ACC112 (cell line): ENCODE data around the gene APMAP.

Experiments used
- H2AFZ ChIP-seq: fragments of 200-600 bp; sonication (generic); one replicate; pipeline ENCODE4 v1.6.0; 2017; ENCODE audit warnings: antibody characterized with exemption, low read length; ENCODE audit not compliant: unreplicated experiment
- H3K27ac ChIP-seq: fragments of 200-600 bp; sonication (generic); 2 replicates; pipeline ENCODE4 v1.5.1; 2014; ENCODE audit warnings: low read depth, mild to moderate bottlenecking, antibody characterized with exemption, low read length, moderate library complexity
- H3K27me3 ChIP-seq: fragments of 200-600 bp; sonication (generic); 2 replicates; pipeline ENCODE4 v1.6.1; 2014; ENCODE audit warnings: mild to moderate bottlenecking, antibody characterized with exemption, low read length, moderate library complexity, mixed read lengths; ENCODE audit not compliant: insufficient read depth
- H3K36me3 ChIP-seq: fragments of 200-600 bp; sonication (generic); 2 replicates; pipeline ENCODE4 v1.6.1; 2016; ENCODE audit warnings: mild to moderate bottlenecking, antibody characterized with exemption, low read length, moderate library complexity, mixed read lengths; ENCODE audit not compliant: insufficient read depth
- H3K4me1 ChIP-seq: fragments of 200-600 bp; sonication (generic); one replicate; pipeline ENCODE4 v1.6.1; 2016; ENCODE audit warnings: low read length, mixed read lengths; ENCODE audit not compliant: insufficient read depth, unreplicated experiment, control insufficient read depth
- H3K4me3 ChIP-seq: fragments of 200-600 bp; sonication (generic); 2 replicates; pipeline ENCODE4 v1.5.1; 2014; ENCODE audit warnings: mild to moderate bottlenecking, low read depth, low read length
- H3K79me2 ChIP-seq: fragments of 200-600 bp; sonication (generic); one replicate; pipeline ENCODE4 v1.6.0; 2016; ENCODE audit warnings: low read length; ENCODE audit not compliant: control insufficient read depth, unreplicated experiment, insufficient read depth

The APMAP gene

DNA sequence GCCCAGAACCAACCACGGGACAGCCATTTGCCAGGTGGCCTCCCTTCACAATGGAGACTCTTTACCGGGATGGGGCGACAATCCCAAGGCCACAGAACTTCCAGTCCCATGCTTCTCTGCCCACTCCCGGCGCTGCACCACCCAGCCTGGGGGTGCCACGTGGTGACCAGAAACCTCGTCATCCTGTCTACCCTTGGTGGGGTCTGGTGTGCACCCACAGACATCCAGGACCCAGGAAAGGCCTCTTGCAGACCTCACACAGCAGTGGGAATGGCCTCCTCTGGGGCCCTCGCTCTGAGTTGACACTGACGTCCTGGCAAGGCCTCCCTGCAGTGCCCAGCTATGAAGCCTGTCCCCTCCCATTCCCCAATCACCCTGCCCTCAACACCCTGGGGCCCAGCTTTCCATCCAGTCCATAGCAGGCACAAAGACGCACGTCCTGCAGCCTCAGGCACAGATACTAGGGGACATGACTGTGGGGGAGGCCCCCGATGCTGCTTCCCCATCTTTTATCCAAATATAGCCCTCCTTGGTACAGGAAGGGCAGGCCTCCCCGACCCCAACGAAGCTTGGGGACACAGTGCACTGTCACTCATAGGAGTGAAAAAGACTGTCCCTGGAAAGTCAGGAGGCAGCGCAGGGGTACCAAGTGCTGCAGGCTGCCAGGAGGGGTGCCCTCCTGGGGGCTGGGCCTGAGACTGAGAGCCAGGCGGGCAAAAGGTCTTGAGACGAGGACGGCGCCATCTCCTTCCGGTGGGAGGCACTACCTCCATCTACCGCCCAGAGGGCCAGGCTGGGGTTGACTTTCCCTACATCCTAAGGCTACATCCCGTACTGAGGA is 36.3 kb downstream of the APMAP start:
- H3K27me3 ChIP-seq = no peaks in the 10 kb centered on the region
- H3K4me1 ChIP-seq = no peaks in the 10 kb centered on the region
- H3K27ac ChIP-seq = no peak overlapping the region
- no peaks in the 10 kb centered on the region for H3K79me2 ChIP-seq
- no peak overlapping the region for H3K4me3 ChIP-seq
- H3K36me3 ChIP-seq = no peaks in the 10 kb centered on the region
- no peak overlapping the region for H2AFZ ChIP-seq

DNA sequence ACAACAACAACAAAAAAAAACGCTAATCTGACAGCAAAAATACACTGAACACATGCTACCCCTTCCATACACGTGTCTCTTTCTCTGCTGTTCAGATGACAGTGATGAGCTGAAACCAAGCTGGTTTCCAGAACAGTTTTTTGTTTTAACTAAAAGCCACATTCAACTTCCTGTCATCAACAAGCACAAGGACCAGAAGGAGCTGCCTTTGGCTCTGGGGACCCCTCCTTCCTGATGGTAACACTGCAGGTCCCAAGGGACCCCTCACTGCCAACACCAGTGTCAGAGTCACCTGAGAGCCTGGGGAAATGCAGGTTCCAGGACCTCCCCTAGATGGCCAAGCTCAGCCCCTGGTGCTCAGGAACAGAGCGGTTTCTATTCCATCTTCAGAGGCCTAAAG is 37.5 kb downstream of the APMAP start:
- Histone ChIP-seq H3K36me3 (no peaks in the 10 kb centered on the region), H3K4me1 (no peaks in the 10 kb centered on the region), H3K4me3 (no peak overlapping the region), H3K79me2 (no peaks in the 10 kb centered on the region), H2AFZ (no peak overlapping the region), H3K27me3 (0 out of 2 replicates have a peak, but pooled peaks cover 1% of the 10 kb centered on the region), H3K27ac (no peak overlapping the region)

DNA sequence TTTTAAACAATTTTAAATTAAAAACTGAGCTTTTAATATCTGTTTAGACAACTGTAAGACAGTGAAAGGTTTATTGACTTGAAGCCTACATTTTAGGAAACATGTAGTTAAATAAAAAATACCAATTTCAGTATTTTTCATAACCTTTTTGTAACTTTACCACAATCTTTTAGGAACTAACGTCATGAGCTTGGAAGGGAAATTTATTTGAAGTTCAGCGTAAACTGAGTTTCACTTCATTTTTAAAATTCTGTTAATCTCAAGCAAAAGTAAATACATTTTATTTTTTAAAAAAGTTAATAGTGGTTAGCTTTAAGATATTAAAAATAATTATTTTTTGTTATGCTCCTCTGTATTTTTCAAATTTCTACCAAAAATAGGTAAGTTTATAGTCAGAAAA is 38.0 kb downstream of the APMAP start:
- Histone ChIP-seq H3K27me3 (0 out of 2 replicates have a peak, but pooled peaks cover 6% of the 10 kb centered on the region), H3K79me2 (no peaks in the 10 kb centered on the region), H2AFZ (no peak overlapping the region), H3K36me3 (no peaks in the 10 kb centered on the region), H3K27ac (no peak overlapping the region), H3K4me1 (no peaks in the 10 kb centered on the region), H3K4me3 (no peak overlapping the region)

DNA sequence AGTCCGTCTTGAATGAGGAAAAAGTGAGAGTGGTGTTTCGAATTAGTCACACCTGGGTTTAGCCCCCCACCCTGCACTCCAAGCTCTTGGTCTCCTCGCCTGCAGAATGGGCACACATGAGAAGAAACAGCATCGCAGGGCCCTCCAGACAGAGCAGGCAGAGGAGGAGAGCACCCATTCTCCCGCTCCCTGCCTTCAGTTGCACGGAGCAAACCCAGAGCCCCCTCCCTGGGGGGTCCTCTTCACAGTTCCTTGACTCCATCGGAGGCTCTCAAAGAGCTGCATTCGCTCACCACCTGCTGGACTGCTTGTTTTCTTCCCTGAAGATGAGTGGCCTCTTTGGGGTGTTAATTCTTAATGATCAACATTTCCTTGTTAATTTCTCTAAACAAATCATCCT is 38.4 kb downstream of the APMAP start:
- no peaks in the 10 kb centered on the region for H3K79me2 ChIP-seq
- H3K36me3 ChIP-seq = no peaks in the 10 kb centered on the region
- H3K27ac ChIP-seq = no peak overlapping the region
- no peak overlapping the region for H2AFZ ChIP-seq
- 0 out of 2 replicates have a peak, but pooled peaks cover 6% of the 10 kb centered on the region for H3K27me3 ChIP-seq
- H3K4me3 ChIP-seq = no peak overlapping the region
- no peaks in the 10 kb centered on the region for H3K4me1 ChIP-seq

DNA sequence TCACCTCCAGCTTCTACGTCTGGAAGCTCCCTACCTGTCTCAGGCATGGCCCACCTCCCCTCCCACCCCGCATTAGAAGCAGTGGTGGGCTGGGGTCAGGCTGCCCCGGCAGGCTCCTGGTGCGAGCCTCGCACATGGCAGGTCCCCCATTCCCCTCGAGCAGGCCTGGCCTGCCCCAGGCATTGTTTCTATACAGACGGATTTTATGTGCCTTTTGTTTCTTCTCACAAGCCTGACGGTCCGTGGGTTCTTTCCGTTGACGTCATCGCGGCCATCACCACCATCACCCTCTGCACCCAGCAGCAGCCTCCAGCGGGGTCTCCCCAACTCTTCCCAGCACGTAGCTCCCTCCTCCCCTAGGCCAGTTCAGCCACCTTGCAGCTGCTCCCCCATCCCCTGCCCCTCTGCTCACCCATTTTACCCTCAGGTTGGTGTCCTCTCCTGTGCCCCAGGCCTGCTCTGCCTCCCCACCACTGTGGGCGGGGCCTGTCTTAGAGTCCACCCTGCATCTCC is 38.9 kb downstream of the APMAP start:
- Histone ChIP-seq H3K4me1 (no peaks in the 10 kb centered on the region), H2AFZ (no peak overlapping the region), H3K27me3 (0 out of 2 replicates have a peak, but pooled peaks cover 6% of the 10 kb centered on the region), H3K4me3 (no peak overlapping the region), H3K36me3 (no peaks in the 10 kb centered on the region), H3K79me2 (no peaks in the 10 kb centered on the region), H3K27ac (no peak overlapping the region)

DNA sequence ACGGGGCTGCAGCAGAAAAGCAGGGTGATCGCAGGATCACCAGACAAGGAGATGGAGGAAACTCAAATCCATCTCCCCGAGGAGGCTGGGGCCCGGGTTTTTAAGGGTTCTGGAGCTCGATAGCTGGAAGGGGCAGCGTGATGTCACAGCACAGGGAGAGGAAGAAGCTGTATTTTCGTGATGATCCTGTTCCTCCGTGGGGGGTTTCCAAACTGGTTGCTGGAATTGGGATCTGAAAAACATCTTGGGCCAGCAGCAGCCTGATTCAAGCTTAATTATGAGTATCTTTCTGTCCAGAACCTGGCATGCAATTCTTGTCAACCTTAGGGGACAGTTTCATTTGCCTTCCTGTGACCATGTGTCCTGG is 39.4 kb downstream of the APMAP start:
- H3K4me1 ChIP-seq = no peaks in the 10 kb centered on the region
- H3K36me3 ChIP-seq = no peaks in the 10 kb centered on the region
- H2AFZ ChIP-seq = no peak overlapping the region
- H3K4me3 ChIP-seq = no peak overlapping the region
- no peaks in the 10 kb centered on the region for H3K79me2 ChIP-seq
- H3K27me3 ChIP-seq = 0 out of 2 replicates have a peak, but pooled peaks cover 6% of the 10 kb centered on the region
- H3K27ac ChIP-seq = no peak overlapping the region

DNA sequence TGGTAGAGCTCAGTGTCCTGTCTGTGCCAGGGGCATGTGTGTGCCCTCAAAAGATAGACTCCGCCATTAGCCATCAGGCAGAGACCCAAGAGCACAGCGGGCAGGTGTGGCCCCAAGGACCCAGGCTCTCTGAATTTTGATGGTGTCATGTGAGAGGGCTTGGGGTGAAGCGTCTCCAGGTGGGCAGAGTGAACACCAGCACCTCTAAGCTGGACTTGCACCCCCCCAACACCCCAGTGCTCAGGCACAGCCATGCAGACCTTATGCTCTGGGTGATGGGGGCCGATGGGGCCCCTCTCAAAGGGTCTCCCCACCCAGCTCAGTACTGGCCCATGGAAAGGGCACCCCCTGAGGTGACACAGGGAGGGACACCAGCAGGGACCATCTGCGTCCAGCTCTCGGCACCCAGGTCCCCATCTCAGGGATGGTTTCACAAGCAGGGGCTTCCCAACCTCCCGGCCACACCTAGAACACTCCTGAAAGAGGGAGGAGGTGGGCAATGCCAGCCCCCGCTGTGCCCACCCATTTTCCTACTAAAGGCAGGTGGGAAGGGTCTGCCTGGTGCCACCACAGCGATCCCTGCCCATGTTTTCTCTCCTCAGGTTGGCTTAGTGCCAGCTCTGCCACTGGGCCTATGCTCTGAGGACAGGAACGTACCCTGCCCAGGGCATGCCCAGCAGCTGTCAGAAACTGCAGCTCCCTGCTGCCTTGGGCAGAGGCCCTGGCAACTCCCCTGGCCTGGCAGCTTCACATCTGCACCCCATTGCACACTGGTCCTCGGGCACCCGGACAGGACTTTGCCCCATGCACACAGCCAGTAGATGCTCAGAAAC is 40.0 kb downstream of the APMAP start:
- H3K4me3 ChIP-seq = no peak overlapping the region
- H3K36me3 ChIP-seq = no peaks in the 10 kb centered on the region
- no peaks in the 10 kb centered on the region for H3K4me1 ChIP-seq
- H3K27ac ChIP-seq = no peak overlapping the region
- no peak overlapping the region for H2AFZ ChIP-seq
- 0 out of 2 replicates have a peak, but pooled peaks cover 6% of the 10 kb centered on the region for H3K27me3 ChIP-seq
- no peaks in the 10 kb centered on the region for H3K79me2 ChIP-seq

DNA sequence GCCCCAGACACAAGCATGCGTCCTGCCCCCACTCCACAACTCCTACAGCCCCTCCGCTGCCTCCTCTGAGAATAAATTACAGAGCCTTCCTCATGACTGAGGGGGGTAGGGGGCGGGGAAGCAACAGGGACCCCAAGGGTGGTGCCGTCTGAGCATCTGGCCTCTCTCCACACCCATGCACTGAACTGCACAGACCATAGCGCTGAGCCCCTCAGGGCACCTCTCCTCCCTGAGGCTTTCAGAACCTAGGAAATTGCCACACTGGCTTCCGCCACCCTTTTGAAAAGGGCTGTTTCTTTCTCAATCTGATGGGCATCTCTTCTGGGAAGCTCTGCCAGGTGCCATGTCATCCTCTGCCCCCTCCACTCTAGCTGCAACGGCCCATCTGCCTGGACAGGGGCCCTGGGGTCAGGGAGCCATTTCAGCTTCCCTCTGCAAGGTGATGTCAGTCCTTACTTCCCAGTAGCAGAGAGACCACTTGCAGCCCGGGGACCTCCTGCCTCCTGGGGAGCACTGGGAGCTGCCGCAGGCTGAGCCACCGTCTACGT is 40.9 kb downstream of the APMAP start:
- H3K27ac ChIP-seq = no peak overlapping the region
- 0 out of 2 replicates have a peak, but pooled peaks cover 6% of the 10 kb centered on the region for H3K27me3 ChIP-seq
- no peaks in the 10 kb centered on the region for H3K36me3 ChIP-seq
- no peaks in the 10 kb centered on the region for H3K79me2 ChIP-seq
- no peak overlapping the region for H3K4me3 ChIP-seq
- no peaks in the 10 kb centered on the region for H3K4me1 ChIP-seq
- H2AFZ ChIP-seq = no peak overlapping the region

DNA sequence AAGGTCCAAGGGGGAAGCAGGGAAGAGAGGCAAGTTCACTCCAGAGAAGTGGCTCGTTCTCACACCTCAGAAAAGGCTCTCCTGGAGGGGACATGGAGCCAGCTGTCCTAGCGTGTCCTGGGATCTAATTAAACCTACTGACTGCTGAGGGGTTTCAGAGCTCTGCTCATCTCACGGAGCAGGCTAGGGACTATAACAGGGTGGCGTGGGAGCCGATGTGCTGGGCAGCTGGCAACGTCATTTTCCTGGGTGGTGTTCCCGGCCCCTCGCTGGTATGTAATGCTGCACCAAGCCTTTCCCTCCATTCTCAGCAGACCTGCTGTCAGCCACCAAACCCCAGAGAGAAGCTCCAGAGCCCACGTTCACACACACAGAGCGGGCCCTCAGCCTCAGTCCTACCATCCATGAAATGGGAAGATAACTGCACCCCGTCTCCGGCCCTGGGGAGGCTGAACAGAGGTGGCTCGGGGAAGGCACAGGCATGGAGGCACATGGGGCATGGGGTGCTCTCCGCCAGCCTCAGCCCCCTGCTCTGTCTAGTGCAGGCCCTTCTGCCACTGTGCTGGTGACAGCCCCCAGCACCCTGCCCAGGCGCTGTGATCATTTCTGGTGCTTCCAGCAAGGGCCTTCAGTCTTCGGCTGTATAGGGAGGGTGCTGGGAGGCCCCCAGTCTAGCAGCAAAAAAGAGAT is 41.6 kb downstream of the APMAP start:
- Histone ChIP-seq H3K79me2 (no peaks in the 10 kb centered on the region), H3K27me3 (0 out of 2 replicates have a peak, but pooled peaks cover 6% of the 10 kb centered on the region), H3K4me3 (no peak overlapping the region), H3K4me1 (no peaks in the 10 kb centered on the region), H3K27ac (no peak overlapping the region), H2AFZ (no peak overlapping the region), H3K36me3 (no peaks in the 10 kb centered on the region)
